Measurements from ENCODE around the gene PELI2. TPM values are rescaled to one million over a fixed set of nuclear protein-coding genes. Genes with fewer than 3 reads are reported as not detected.

Gene PELI2
- total RNA-seq, 2 donors from 2014 or later: 9.8 to 13.9 TPM

GRCh38 chr14:56131004-56131864, 13.0 kb downstream of the PELI2 start:
- Histone ChIP-seq H3K36me3 (no peaks in the 10 kb centered on the region), H3K9ac (ENCODE audit: low read depth in 2 of 2, low read length in 2 of 2) (no peak overlapping the region), H3K27me3 (no peaks in the 10 kb centered on the region), H3K9me3 (no peaks in the 10 kb centered on the region), H3K4me3 (no peak overlapping the region), H3K4me1 (peaks cover 5% of the 10 kb centered on the region), H3K27ac (no peak overlapping the region)
- intact Hi-C loops (cut with DNase I): no loop called here
- TF ChIP-seq, protein P1, sequence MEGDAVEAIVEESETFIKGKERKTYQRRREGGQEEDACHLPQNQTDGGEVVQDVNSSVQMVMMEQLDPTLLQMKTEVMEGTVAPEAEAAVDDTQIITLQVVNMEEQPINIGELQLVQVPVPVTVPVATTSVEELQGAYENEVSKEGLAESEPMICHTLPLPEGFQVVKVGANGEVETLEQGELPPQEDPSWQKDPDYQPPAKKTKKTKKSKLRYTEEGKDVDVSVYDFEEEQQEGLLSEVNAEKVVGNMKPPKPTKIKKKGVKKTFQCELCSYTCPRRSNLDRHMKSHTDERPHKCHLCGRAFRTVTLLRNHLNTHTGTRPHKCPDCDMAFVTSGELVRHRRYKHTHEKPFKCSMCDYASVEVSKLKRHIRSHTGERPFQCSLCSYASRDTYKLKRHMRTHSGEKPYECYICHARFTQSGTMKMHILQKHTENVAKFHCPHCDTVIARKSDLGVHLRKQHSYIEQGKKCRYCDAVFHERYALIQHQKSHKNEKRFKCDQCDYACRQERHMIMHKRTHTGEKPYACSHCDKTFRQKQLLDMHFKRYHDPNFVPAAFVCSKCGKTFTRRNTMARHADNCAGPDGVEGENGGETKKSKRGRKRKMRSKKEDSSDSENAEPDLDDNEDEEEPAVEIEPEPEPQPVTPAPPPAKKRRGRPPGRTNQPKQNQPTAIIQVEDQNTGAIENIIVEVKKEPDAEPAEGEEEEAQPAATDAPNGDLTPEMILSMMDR (IDR thresholded peaks at IDR 0.05): no peak
- no peak for DNase-seq

GRCh38 chr14:56131865-56132833, 13.9 kb downstream of the PELI2 start:
- H3K27ac ChIP-seq: no peak overlapping the region

GRCh38 chr14:56133547-56133946, 15.3 kb downstream of the PELI2 start:
- Histone ChIP-seq H3K4me1 (peaks cover 5% of the 10 kb centered on the region), H3K27ac (no peak overlapping the region), H3K9me3 (no peaks in the 10 kb centered on the region), H3K36me3 (no peaks in the 10 kb centered on the region), H3K4me3 (no peak overlapping the region), H3K27me3 (no peaks in the 10 kb centered on the region), H3K9ac (ENCODE audit: low read depth in 2 of 2, low read length in 2 of 2) (no peak overlapping the region)
- DNase-seq: no peak
- TF ChIP-seq, protein P1 (IDR thresholded peaks at IDR 0.05): no peak
- intact Hi-C loops (cut with DNase I): no loop called here

More at GRCh38 chr14:56131865-56132833, 13.9 kb downstream of the PELI2 start:
- no peaks in the 10 kb centered on the region for H3K36me3 ChIP-seq
- intact Hi-C loops (cut with DNase I): no loop called here
- no peak overlapping the region for H3K4me3 ChIP-seq
- no peak overlapping the region for H3K9ac ChIP-seq (ENCODE audit: low read depth in 2 of 2, low read length in 2 of 2)
- H3K9me3 ChIP-seq: no peaks in the 10 kb centered on the region
- peaks cover 5% of the 10 kb centered on the region for H3K4me1 ChIP-seq
- H3K27me3 ChIP-seq: no peaks in the 10 kb centered on the region
- TF ChIP-seq, protein P1 (IDR thresholded peaks at IDR 0.05): no peak
- no peak for DNase-seq

DNA sequence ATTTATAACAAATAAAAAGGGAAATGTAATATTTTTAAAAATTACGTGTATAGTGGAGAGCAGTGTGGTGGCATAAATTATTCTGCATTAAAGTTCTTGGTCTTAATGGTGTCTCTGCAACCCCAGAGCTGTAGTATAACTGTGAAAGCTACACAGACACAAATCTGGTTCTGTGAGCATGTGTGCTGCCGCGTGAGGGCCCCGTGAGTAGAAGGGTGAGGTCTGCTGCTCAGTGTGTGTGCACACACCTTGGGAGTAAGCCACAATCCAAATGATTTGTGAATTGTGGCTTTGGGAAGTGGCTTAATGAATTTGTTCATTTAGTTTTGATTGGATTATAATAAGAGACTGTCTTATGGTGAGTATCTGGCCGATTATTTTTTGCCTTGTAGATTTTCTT, 16.8 kb downstream of the PELI2 start:
- no peaks in the 10 kb centered on the region for H3K36me3 ChIP-seq
- H3K27me3 ChIP-seq: no peaks in the 10 kb centered on the region
- H3K4me3 ChIP-seq: no peak overlapping the region
- no peak overlapping the region for H3K27ac ChIP-seq
- H3K9me3 ChIP-seq: no peaks in the 10 kb centered on the region
- DNase-seq: no peak
- intact Hi-C loops (cut with DNase I): no loop called here
- peaks cover 5% of the 10 kb centered on the region for H3K4me1 ChIP-seq
- TF ChIP-seq, protein P1 (IDR thresholded peaks at IDR 0.05): no peak
- H3K9ac ChIP-seq (ENCODE audit: low read depth in 2 of 2, low read length in 2 of 2): no peak overlapping the region

GRCh38 chr14:56135668-56136067, 17.5 kb downstream of the PELI2 start:
- no peak for DNase-seq
- Histone ChIP-seq H3K27ac (no peak overlapping the region), H3K36me3 (no peaks in the 10 kb centered on the region), H3K4me1 (peaks cover 5% of the 10 kb centered on the region), H3K9ac (ENCODE audit: low read depth in 2 of 2, low read length in 2 of 2) (no peak overlapping the region), H3K27me3 (no peaks in the 10 kb centered on the region), H3K4me3 (no peak overlapping the region), H3K9me3 (no peaks in the 10 kb centered on the region)
- intact Hi-C loops (cut with DNase I): no loop called here
- TF ChIP-seq, protein P1 (IDR thresholded peaks at IDR 0.05): no peak
